GM06990 (cell line): Measurements from ENCODE around the gene POMT2.
A peak's percentile ranks its signal among the peaks of the same experiment; 100 is the strongest.

Experiments used
- DNase-seq: peaks from one replicate; pipeline ENCODE4 v3.0.0-alpha.2; 2011; ENCODE audit not compliant: insufficient read length; ENCODE audit errors: extremely low read depth
- H3K27me3 ChIP-seq: replicated peaks from 2 replicates; pipeline ENCODE4 v1.6.0; 2011; ENCODE audit warnings: low read length; ENCODE audit not compliant: control insufficient read depth, insufficient read depth
- H3K36me3 ChIP-seq: 2 replicates; pipeline ENCODE4 v1.5.1; 2011; ENCODE audit warnings: low read length; ENCODE audit not compliant: control insufficient read depth, insufficient read depth
- H3K4me3 ChIP-seq: replicated peaks from 2 replicates; pipeline ENCODE4 v1.5.1; 2011; ENCODE audit warnings: low read depth, mild to moderate bottlenecking, control low read depth, low read length
- CTCF ChIP-seq: IDR thresholded peaks from 2 replicates; pipeline ENCODE4 v1.5.1; 2011; ENCODE audit warnings: low read length, control low read depth, mild to moderate bottlenecking, inconsistent platforms; ENCODE audit not compliant: insufficient read depth, poor library complexity, severe bottlenecking

Gene POMT2

GRCh38 chr14:77320238-77320935, at the start of gene POMT2:
TSS of gene POMT2 (minus strand) at chr14:77320883. CDS start at chr14:77320681, 202 bp downstream.
- Histone ChIP-seq H3K36me3 (no peaks in the 10 kb centered on the region; the same call in 1 of the 2 replicates), H3K27me3 (no peaks in the 10 kb centered on the region), H3K4me3 (peak within 1 kb of the TSS; percentile 89)
- no peak for TF ChIP-seq CTCF
- DNase-seq: peak; percentile 94

- Histone ChIP-seq H3K4me3 (no peak overlapping the region), H3K27me3 (no peaks in the 10 kb centered on the region), H3K36me3 (no peaks in the 10 kb centered on the region)
- no peak for DNase-seq
- no peak for TF ChIP-seq CTCF
Measured at GRCh38 chr14:77369285-77369684, 48.6 kb upstream of the POMT2 start.

GRCh38 chr14:77364146-77364545, 43.5 kb upstream of the POMT2 start:
- Histone ChIP-seq H3K36me3 (no peaks in the 10 kb centered on the region), H3K27me3 (no peaks in the 10 kb centered on the region), H3K4me3 (no peak overlapping the region)
- no peak for TF ChIP-seq CTCF
- DNase-seq: no peak

GRCh38 chr14:77359626-77360025, 38.9 kb upstream of the POMT2 start:
- no peaks in the 10 kb centered on the region for H3K36me3 ChIP-seq
- TF ChIP-seq CTCF: no peak
- H3K4me3 ChIP-seq: no peak overlapping the region
- no peak for DNase-seq
- H3K27me3 ChIP-seq: no peaks in the 10 kb centered on the region

- no peaks in the 10 kb centered on the region for H3K36me3 ChIP-seq
- no peaks in the 10 kb centered on the region for H3K27me3 ChIP-seq
- H3K4me3 ChIP-seq: no peak overlapping the region
- no peak for DNase-seq
- TF ChIP-seq CTCF: no peak
Measured at GRCh38 chr14:77356899-77357298, 36.2 kb upstream of the POMT2 start.

GRCh38 chr14:77355811-77356210, 35.1 kb upstream of the POMT2 start:
- H3K36me3 ChIP-seq: no peaks in the 10 kb centered on the region
- no peak for TF ChIP-seq CTCF
- H3K4me3 ChIP-seq: no peak overlapping the region
- DNase-seq: no peak
- no peaks in the 10 kb centered on the region for H3K27me3 ChIP-seq
